ENCODE results near the gene RETN.
A peak's percentile ranks its signal among the peaks of the same experiment; 100 is the strongest.
"Not testable (repeated sequence)": the region's sequence is repeated elsewhere in the genome, so short reads cannot be mapped to it uniquely, and the experiment has no call there.

RETN gene

DNA sequence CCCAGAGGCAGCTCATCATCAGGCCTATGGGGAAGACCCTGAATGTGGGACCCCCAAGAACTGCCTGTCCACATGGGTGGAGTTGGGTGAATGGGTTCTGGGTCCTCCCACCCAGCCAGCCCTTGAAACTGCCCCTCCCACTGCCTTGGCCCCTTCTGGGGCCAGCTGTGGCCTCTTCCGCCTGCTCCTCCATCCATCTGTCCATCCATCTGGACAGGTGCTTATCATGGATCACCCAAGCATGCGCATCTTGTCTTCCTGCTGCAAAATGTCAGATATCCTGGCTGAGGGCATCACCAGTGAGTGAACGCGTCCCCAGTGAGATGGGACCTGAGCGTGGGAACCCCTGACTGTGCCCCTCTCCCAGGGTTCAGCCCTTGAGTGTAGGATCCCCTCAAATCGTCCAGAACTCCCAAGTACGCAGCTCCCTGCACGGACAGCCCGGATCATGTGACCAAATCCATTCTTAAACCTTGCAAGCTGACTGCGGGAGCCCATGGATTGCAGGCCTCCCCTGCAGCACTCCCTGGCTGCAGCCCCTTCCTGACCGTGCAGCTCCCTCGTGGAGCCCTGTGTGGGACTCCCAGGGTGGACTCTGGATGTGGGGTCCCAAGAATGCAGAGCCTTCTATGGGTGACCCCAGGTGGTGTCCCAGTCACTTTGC, 29.9 kb upstream of the RETN start:
- no peak for DNase-seq

DNA sequence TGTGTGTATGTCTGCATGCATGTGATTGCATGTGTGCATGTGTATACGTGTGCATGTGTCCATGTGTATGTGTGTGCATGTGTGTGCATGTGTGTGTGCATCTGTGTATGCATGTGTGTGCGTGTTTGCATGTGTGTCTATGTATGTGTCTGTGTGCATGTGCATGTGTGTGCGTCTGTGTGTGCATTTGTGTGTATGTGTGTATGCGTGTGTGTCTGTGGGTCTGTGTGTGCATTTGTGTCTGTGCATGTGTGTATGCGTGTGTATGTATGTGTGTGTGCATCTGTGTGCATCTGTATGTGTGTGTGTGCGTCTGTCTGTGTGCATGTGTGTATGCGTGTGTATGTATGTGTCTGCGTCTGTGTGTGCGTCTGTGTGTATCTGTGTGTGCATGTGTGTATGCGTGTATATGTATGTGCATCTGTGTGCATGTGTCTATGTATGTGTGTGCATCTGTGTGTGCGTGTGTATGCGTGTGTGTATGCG, 28.9 kb upstream of the RETN start:
- no peak for DNase-seq

DNA sequence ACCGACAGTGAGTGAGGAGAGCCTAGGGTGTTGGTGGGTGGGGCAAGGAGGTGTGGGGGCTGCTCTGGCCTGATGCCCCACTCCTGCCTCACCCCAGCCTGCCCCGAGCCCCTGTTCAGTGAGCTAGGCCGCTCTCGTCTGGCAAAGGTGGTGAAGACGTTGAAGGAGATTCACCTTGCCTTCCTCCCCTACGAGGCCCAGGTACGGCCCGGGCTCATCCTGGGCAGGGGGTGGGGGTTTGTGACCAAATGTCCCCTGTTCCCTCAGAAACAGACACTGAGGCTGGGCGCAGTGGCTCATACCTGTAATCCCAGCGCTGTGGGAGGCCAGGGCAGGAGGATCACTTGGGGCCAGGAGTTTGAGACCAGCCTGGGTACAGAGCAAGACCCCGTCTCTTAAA, 28.0 kb upstream of the RETN start:
- no peak for DNase-seq

DNA sequence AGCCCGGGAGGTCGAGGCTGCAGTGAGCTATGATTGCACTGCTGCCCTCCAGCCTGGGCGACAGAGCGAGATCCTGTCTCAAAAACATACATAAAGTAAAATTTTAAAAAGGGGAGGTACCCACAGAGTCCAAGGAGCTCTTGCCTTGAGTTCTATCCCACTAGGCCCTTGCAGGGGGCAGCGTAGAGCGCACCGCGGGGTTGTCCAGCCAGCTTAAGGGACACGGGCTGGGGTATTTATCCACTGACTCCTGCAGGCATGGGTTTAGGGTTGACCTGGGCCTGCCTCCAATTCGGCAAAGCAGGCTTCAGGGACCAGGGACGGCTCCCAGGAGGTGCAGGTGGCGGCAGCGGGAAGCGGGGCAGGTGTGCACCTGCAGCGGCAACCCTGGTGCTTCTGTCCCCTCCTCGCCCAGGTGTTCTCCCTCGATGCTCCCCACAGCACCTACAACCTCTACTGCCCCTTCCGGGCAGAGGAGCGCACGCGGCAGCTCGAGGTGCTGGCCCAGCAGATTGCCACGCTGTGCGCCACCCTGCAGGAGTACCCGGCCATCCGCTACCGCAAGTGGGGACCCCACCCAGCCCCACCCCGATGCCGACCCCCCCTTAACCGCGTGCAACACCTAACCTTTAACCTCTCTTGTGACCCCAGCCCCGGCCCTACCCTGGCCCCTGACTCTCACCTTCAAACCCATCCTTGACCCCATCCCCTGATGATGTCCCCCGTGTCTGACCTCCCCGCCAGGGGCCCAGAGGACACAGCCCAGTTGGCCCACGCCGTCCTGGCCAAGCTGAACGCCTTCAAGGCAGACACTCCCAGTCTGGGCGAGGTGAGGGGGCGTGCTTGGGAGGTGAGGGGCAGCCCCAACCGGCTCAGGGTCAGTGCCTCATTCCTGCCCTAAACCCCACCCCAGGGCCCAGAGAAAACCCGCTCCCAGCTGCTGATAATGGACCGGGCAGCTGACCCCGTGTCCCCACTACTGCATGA, 27.3 kb upstream of the RETN start:
- no peak for DNase-seq

DNA sequence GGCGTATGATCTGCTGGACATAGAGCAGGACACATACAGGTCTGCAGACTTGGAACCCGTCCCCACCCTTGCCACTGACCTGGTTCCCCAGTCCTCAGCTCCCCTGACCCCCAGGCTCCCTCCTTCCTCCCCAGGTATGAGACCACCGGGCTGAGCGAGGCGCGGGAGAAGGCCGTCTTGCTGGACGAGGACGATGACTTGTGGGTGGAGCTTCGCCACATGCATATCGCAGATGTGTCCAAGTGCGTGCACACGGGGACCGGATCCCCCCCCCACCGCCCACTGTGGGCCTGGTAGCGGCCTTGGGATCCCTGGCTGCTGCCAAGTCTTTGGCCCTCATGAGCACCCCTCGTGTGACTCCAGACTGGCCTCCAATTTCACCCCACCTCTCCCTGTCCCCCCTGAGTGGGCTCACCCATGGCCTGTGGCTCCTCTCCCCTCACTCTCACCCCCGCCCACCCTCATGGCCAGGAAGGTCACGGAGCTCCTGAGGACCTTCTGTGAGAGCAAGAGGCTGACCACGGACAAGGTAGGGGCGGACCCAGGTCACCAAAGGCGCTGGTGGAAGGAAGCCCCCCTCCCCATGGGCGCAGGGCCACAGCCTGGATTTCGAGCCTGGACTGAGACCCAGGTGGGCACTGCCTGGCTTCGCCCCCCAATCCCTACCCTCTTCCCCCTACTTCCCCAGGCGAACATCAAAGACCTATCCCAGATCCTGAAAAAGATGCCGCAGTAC, 26.4 kb upstream of the RETN start:
- DNase-seq, result no peak

DNA sequence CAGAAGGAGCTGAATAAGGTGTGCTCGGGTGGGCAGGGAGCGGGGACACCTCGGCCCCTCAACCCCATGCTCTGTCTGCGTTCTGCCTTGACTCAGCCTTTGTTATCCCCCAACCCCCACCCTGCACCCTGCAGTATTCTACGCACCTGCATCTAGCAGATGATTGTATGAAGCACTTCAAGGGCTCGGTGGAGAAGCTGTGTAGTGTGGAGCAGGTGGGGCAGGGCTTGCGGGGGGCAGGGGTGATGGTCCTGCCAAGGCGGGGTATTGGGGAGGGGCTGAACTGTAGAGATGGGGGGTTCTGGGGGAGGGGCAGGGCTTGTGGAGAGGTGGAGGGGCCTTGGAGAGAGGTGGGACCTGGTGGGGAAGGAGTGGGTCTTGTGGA, 25.8 kb upstream of the RETN start:
- DNase-seq, result no peak

DNA sequence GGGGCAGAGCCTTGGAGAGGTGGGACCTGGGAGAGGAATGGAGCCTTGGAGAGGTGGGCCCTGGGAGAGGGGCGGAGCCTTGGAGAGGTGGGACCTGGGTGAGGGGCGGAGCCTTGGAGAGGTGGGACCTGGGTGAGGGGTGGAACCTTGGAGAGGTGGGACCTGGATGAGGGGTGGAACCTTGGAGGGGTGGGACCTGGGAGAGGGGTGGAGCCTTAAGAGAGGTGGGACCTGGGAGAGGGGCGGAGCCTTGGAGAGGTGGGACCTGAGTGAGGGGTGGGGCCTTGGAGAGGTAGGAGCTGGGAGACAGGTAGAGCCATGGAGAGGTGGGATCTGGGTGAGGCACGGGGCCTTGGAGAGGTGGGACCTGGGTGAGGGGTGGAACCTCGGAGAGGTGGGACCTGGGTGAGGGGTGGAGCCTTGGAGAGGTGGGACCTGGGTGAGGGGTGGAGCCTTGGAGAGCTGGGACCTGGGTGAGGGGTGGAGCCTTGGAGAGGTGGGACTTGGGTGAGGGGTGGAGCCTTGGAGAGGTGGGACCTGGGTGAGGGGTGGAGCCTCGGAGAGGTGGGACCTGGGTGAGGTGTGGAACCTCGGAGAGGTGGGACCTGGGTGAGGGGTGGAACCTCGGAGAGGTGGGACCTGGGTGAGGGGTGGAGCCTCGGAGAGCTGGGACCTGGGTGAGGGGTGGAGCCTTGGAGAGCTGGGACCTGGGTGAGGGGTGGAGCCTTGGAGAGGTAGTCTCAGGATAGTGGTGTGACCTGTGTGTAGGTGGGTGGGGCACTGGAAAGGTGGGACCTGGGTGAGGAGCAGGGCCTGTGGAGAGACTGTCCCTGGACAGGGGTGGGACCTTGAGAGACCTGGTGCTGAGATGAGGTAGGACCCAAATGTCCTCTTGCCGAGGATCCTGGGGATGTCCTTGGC, 25.0 kb upstream of the RETN start:
- DNase-seq, result not testable (repeated sequence)

DNA sequence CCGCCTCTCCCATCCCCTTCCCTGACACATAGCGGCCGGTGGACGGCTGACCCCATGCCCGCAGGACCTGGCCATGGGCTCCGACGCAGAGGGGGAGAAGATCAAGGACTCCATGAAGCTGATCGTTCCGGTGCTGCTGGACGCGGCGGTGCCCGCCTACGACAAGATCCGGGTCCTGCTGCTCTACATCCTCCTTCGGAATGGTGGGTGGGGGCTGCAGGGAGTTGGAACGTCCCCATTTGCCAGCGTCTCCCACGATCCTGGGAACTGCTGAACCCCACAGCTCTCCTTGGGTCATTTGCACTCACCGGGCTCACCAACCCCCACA, 24.3 kb upstream of the RETN start:
- DNase-seq, result no peak

DNA sequence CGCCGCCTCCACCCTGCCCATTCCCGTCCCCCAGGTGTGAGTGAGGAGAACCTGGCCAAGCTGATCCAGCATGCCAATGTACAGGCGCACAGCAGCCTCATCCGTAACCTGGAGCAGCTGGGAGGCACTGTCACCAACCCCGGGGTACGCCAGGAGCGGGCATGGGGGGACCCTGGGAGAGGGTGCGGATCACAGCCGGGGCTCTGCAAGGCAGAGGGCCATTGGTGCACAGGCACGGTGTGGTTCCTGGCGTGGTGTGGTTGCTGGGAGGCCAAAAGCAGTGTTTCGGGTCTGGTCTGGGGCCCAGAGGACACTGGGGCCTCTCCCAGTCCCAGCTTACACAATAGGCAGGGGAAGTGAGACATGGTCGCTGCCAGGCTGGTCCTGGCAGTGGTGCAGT, 23.7 kb upstream of the RETN start:
- DNase-seq, result no peak

DNA sequence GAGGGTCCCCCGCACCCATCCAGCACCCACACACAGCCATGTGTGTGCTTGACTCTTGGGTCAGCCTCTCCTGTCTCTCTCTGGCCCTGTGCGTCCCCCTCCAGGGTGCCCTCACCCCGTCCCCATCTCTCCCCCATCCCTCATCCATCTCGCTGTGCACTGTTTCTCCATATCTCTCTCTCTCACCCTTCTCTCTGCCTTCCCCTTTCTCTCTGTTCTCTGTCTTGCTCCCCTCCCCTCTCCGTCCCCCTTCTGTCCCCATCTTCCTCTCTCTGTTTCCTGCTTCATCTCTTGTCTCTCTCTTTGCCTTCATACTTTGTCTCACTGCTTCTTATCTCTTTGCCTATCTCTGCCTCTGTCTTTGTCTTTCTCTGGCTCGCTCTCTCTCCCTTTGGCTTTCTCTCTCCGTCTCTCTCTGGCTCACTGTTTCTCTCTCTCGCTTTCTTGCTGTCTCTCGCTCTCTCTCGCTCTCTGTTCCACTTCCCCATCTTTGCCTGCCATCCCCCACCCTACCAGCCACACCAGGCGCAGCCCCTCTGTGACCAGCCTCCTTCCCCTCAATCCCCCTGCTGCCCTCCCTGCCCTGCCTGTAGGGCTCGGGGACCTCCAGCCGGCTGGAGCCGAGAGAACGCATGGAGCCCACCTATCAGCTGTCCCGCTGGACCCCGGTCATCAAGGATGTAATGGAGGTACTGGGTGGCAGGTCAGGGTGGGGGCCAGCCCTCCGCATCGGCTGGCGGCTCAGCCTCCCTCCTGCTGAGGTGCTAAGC, 23.0 kb upstream of the RETN start:
- no peak for DNase-seq

DNA sequence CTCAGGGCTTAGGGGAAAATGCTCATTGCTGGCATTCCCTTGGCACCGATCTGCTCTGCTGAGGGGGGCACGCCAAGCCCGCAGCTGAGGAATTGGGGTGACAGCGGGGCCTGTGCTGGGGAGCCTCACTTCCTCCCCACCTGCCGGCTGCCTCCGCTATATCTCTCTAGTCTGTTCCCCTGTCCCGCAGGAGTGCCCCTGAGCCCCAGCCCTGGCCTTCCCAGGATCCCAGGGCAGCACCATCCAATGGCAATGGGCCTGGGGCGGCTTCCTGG, 22.5 kb upstream of the RETN start:
- DNase-seq, result no peak

DNA sequence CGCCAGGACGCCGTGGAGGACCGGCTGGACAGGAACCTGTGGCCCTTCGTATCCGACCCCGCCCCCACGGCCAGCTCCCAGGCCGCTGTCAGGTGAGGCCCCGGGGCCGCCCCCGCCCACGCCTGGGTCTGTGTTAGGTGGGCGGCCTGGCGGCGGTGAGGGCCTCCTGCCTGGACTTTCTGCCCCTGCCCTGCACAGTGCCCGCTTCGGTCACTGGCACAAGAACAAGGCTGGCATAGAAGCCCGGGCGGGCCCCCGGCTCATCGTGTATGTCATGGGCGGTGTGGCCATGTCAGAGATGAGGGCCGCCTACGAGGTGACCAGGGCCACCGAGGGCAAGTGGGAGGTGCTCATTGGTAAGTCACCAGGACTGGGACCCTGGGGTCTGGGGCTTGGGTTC, 21.7 kb upstream of the RETN start:
- no peak for DNase-seq

DNA sequence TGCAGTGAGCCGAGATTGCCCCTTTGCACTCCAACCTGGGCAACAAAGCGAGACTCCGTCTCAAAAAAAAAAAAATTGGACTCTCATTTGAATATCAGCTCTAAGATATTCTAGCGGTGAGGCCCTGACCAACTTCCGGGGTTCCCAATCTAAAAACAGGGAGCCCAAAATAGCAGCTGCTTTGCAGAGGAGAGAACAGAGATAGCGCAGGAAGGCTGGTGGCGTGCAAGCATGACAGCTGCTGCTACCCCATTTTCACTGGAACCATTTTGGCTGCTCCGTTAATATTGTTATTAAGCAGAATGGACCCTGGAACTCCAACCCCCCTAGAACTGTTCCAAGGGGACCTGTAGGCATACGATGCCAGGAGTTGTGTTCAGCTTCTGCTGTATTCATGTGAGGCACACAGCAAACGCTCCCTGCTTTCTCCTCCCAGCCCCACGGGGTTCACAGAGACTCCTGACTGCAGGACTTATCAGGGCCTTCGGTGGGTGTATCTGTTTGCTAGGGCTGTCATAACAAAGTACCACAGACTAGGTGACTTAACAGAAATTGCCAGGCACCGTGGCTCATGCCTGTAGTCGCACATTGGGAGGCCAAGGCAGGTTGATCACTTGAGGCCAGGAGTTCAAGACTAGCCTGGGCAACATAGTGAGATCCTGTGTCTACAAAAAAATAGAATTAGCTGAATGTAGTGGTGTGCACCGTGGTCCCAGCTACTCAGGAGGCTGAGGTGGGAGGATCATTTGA, 20.4 kb upstream of the RETN start:
- DNase-seq, result no peak

DNA sequence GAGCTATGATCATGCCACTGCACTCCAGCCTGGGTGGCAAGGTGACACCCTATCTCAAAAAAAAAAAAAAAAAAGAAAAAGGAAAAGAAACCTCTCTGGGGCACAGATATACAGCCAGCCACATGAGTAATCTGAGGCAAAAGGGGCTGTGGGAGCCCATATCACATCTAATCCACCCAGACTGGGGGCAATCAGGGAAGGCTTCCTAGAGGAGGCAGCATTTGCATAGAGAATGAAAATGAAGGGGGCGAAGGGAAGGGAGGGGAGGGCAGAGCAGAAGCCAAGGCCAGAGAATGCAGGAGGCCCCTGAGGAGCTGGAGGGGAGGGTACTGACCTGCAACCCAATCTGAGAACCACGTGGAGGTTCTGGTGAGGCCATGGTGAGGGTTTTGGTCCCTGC, 18.7 kb upstream of the RETN start:
- DNase-seq, result no peak

DNA sequence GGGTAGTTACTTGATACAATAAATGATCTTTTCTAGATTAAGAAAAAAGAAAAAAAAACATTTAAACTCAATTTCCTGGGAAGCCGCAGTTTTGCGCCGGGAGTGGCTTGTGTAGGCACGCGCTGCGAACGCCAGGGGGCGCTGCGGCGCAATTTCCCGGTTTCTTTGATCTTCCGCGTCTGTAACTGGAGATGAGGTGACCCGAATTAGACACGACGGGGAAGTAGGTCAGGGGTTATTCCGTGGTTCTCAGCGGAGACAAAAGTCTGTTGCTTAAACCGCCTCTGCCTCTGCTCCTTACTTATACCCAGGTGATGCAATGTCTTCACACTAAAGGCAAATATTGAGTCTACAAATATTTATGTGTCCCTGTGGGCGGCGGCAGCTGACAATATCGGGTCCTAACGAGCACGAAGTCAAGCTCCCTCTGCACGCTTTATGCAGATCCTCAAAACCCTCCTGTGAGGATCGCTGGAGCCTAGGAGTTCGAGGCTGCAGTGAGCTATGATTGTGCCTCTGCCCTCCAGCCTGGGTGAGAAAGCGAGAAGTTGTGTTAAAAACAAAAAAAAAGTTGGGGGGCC, 16.7 kb upstream of the RETN start:
- DNase-seq, result peak; percentile 99

DNA sequence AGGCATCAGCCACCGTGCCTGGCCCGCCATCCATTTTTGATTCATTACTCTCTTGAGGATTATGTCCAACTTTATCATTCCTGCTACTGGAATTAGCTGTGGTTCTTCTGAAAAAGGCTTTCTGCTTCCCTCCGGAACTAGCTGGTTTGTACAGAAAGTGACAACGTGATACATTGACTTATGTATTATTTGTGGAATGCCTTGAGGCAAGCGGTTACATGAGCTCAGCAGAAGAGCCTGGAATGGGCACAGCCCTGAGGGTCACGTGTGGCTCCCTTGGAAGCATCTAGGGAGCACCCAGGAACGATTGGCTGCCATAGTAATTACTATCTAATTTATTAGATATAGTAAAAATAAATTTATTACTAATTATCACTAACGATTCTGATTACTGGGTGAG, 14.4 kb upstream of the RETN start:
- DNase-seq, result no peak

DNA sequence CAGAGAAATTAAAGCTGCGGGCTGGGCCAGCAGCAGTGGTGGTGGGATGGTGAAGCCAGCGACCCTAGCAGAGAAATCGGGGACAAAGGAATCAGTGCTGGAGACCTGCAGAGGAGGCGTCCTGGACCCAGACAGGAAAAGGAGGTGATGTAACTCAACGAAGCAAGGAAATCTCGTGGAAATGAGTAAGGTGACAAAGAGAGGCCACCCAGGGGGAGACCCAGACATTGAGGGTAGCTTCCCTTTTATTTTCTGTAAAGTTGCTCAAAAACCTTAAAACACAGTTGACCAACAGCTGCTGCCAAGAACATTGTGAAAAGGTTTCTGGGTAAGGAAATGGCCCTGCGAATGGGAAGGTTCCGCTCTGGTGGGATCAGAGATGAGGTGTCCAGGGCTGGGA, 13.3 kb upstream of the RETN start:
- no peak for DNase-seq

DNA sequence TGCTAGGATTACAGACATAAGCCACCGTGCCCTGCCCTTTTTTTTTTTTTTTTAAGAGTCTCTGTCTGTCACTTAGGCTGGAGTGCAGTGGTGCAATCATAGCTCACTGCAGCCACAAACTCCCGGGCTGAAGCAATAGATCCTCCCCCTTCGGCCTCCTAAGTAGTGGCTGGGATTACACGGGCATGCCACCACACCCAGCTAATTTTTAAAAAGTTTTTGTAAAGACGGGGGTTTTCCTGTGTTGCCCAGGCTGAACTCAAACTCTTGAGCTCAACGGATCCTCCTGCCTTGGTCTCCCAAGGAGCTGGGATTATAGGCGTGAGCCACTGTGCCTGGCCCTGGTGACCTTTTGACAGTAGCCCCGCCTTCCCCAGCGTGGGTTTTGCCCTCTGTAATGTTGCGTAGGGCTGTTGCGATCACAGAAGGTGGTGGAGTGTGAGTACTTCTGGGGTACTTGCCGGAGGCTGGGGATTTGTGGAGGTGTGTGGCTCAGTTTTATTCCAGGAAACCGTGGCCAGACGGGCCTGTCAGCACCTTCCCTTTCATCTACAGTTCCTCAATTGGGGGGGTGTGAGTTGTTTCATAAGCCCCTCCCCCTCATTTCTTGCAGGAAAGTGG, 11.6 kb upstream of the RETN start:
- DNase-seq, result peak; percentile 73

DNA sequence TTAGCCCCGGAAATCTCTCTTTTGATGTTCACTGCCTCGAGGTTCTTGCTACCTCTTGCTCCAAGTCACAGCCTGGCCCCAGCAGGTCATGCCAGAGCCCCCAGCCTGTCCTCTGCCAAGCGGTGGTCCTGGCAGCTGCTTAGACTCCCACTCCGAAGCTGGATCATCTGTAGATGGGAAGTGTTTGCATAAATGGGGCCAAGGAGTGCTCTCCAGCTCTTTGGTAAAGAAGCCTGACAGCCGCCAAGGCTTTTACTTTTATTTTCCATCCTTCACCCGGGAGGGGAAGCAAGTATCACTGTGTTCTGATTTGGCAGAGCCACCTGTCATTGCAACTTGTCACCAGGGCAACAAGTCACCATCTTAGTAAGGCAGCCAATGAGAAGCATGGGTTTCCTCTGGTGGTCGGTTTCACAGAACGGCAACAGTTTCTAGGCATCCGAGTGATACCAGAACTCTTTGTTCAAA, 10.6 kb upstream of the RETN start:
- no peak for DNase-seq
